OCI-LY3 (cell line): ENCODE data around the gene MSI2.

Source experiments
- H2AFZ ChIP-seq: fragments of 200-600, 300-600 bp; shearing (Covaris generic); 2 replicates; pipeline ENCODE4 v1.6.0; 2014; ENCODE audit warnings: antibody characterized with exemption, low read depth, low read length
- H3K27ac ChIP-seq: fragments of 200-600, 300-600 bp; sonication (generic); 2 replicates; pipeline ENCODE4 v1.5.1; 2014; ENCODE audit warnings: mild to moderate bottlenecking, low read length, moderate library complexity, mixed read lengths
- H3K27me3 ChIP-seq: fragments of 200-600, 300-600 bp; sonication (generic); 2 replicates; pipeline ENCODE4 v1.6.1; 2014; ENCODE audit warnings: low read depth, low read length, mixed read lengths
- H3K36me3 ChIP-seq: fragments of 200-600, 300-600 bp; sonication (generic); replicated peaks from 2 replicates; pipeline ENCODE3; 2014; ENCODE audit warnings: low read depth, low read length, mixed read lengths
- H3K4me1 ChIP-seq: fragments of 300-600, 200-600 bp; sonication (generic); 2 replicates; pipeline ENCODE4 v1.6.1; 2014; ENCODE audit warnings: low read length, mixed read lengths
- H3K4me2 ChIP-seq: fragments of 200-600, 300-600 bp; sonication (generic); 2 replicates; pipeline ENCODE4 v1.6.1; 2014; ENCODE audit warnings: low read length, mixed read lengths
- H3K4me3 ChIP-seq: fragments of 300-600, 200-600 bp; sonication (generic); 2 replicates; pipeline ENCODE4 v1.5.1; 2014; ENCODE audit warnings: antibody characterized with exemption, mild to moderate bottlenecking, low read length, moderate library complexity
- H3K79me2 ChIP-seq: fragments of 300-600, 200-600 bp; shearing (Covaris generic); 2 replicates; pipeline ENCODE4 v1.6.1; 2014; ENCODE audit warnings: mild to moderate bottlenecking, low read length, mixed read lengths
- H3K9ac ChIP-seq: fragments of 300-600, 200-600 bp; shearing (Covaris generic); 2 replicates; pipeline ENCODE4 v1.6.0; 2014; ENCODE audit warnings: mild to moderate bottlenecking, low read length, moderate library complexity
- H3K9me3 ChIP-seq: fragments of 200-600, 300-600 bp; shearing (Covaris generic); 2 replicates; pipeline ENCODE4 v1.6.1; 2014; ENCODE audit warnings: low read length, mixed read lengths; ENCODE audit not compliant: insufficient read depth
- H4K20me1 ChIP-seq: fragments of 200-600, 300-600 bp; sonication (generic); 2 replicates; pipeline ENCODE4 v1.6.1; 2016; ENCODE audit warnings: low read length, mixed read lengths; ENCODE audit not compliant: insufficient read depth
- EZH2phosphoT487 ChIP-seq: fragments of 200-600 bp; shearing (Covaris generic); IDR thresholded peaks from 2 replicates; pipeline ENCODE4 v1.6.1; 2018; ENCODE audit warnings: antibody characterized with exemption, mixed run types, low read depth
- TF ChIP-seq, protein P1 (sequence below): fragments of 200-600, 300-600 bp; sonication (generic); IDR thresholded peaks from 2 replicates; pipeline ENCODE4 v1.5.1; 2014; ENCODE audit warnings: antibody characterized with exemption, low read length, low read depth

MSI2 gene

DNA sequence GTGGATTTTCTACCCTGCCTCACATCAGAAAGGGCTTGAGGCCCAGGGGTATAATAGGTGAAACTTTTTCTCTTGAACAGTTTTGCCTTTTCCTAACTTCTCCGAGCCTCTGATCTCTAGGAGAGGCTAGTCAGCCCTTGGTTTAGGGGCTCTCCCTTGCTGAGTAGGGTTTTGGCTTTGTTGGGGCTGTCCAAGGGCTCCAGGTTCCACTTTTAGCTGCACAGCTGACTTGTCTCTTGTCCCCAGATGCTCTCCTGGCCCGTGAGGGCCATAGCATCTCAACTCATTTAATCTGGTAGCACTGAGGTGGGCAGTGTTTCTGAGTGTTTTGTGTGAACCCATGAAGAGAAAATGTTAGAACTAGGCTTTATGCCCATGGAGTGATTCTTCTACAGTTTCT is 103.9 kb downstream of the MSI2 start:
- Histone ChIP-seq H3K4me1 (peaks cover 23% of the 10 kb centered on the region), H3K9me3 (no peaks in the 10 kb centered on the region; the same call in 1 of the 2 replicates), H2AFZ (no peak overlapping the region), H3K9ac (no peak overlapping the region), H3K27me3 (no peaks in the 10 kb centered on the region), H3K4me2 (no peak overlapping the region), H3K27ac (no peak overlapping the region), H4K20me1 (peaks cover 36% of the 10 kb centered on the region), H3K36me3 (peaks cover 11% of the 10 kb centered on the region), H3K79me2 (peaks cover 31% of the 10 kb centered on the region), H3K4me3 (no peak overlapping the region)
- no peak for TF ChIP-seq EZH2phosphoT487
- TF ChIP-seq, protein P1, sequence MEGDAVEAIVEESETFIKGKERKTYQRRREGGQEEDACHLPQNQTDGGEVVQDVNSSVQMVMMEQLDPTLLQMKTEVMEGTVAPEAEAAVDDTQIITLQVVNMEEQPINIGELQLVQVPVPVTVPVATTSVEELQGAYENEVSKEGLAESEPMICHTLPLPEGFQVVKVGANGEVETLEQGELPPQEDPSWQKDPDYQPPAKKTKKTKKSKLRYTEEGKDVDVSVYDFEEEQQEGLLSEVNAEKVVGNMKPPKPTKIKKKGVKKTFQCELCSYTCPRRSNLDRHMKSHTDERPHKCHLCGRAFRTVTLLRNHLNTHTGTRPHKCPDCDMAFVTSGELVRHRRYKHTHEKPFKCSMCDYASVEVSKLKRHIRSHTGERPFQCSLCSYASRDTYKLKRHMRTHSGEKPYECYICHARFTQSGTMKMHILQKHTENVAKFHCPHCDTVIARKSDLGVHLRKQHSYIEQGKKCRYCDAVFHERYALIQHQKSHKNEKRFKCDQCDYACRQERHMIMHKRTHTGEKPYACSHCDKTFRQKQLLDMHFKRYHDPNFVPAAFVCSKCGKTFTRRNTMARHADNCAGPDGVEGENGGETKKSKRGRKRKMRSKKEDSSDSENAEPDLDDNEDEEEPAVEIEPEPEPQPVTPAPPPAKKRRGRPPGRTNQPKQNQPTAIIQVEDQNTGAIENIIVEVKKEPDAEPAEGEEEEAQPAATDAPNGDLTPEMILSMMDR, result no peak

- no peaks in the 10 kb centered on the region for H3K27me3 ChIP-seq
- no peaks in the 10 kb centered on the region for H3K9me3 ChIP-seq
- H4K20me1 ChIP-seq, result peaks cover 23% of the 10 kb centered on the region
- H3K4me1 ChIP-seq, result peaks cover 18% of the 10 kb centered on the region
- H3K79me2 ChIP-seq, result peaks cover 24% of the 10 kb centered on the region; the same call in 1 of the 2 replicates
- no peak overlapping the region for H3K9ac ChIP-seq
- no peak overlapping the region for H3K27ac ChIP-seq
- H3K4me3 ChIP-seq, result no peak overlapping the region
- no peak overlapping the region for H3K4me2 ChIP-seq
- no peak overlapping the region for H2AFZ ChIP-seq
- H3K36me3 ChIP-seq, result no peaks in the 10 kb centered on the region
- TF ChIP-seq EZH2phosphoT487, result no peak
- TF ChIP-seq, protein P1, result no peak
Measured at GRCh38 chr17:57362797-57363556, 106.7 kb downstream of the MSI2 start.

- Histone ChIP-seq H4K20me1 (peaks cover 17% of the 10 kb centered on the region), H2AFZ (no peak overlapping the region), H3K79me2 (peaks cover 19% of the 10 kb centered on the region; the same call in 1 of the 2 replicates), H3K9ac (no peak overlapping the region), H3K36me3 (no peaks in the 10 kb centered on the region), H3K4me2 (no peak overlapping the region), H3K9me3 (no peaks in the 10 kb centered on the region), H3K4me3 (no peak overlapping the region), H3K27me3 (no peaks in the 10 kb centered on the region), H3K4me1 (peaks cover 24% of the 10 kb centered on the region), H3K27ac (no peak overlapping the region)
- TF ChIP-seq, protein P1, result no peak
- TF ChIP-seq EZH2phosphoT487, result no peak
Measured at GRCh38 chr17:57363580-57363979, 107.3 kb downstream of the MSI2 start.

GRCh38 chr17:57363998-57364643 is 107.8 kb downstream of the MSI2 start:
- Histone ChIP-seq H4K20me1 (peaks cover 16% of the 10 kb centered on the region), H3K9ac (no peak overlapping the region), H3K27ac (no peak overlapping the region), H3K4me1 (peaks cover 30% of the 10 kb centered on the region), H3K79me2 (peaks cover 19% of the 10 kb centered on the region; the same call in 1 of the 2 replicates), H3K9me3 (no peaks in the 10 kb centered on the region), H3K4me2 (no peak overlapping the region), H3K4me3 (no peak overlapping the region), H2AFZ (no peak overlapping the region), H3K27me3 (no peaks in the 10 kb centered on the region), H3K36me3 (no peaks in the 10 kb centered on the region)
- no peak for TF ChIP-seq EZH2phosphoT487
- TF ChIP-seq, protein P1, result no peak
